Mesenchymal stem cell (in vitro differentiated cells and primary cell): ENCODE results near the gene MST1.

Experiments used
- DNase-seq: peaks from one replicate; pipeline ENCODE4 v3.0.0-alpha.2; 2013
- H2AFZ ChIP-seq: one replicate; pipeline ENCODE4 v1.6.1; 2013; ENCODE audit warnings: low read depth, mild to moderate bottlenecking, control low read depth, inconsistent platforms, low read length, moderate library complexity
- H2AK5ac ChIP-seq: 2 replicates; pipeline ENCODE4 v1.6.1; 2013; ENCODE audit warnings: low read length, moderate library complexity, mild to moderate bottlenecking, inconsistent platforms; ENCODE audit not compliant: severe bottlenecking
- H2BK120ac ChIP-seq: one replicate; pipeline ENCODE4 v1.6.1; 2013; ENCODE audit warnings: low read depth, mild to moderate bottlenecking, inconsistent platforms, low read length, moderate library complexity
- H2BK12ac ChIP-seq, 2 experiments: one replicate each; pipeline ENCODE4 v1.6.1; 2013; ENCODE audit warnings: inconsistent platforms in 2 of 2, low read length in 2 of 2, mild to moderate bottlenecking in 2 of 2, moderate library complexity in 2 of 2, control low read depth in 1 of 2
- H2BK15ac ChIP-seq: one replicate; pipeline ENCODE4 v1.6.1; 2013; ENCODE audit warnings: mild to moderate bottlenecking, low read depth, inconsistent platforms; ENCODE audit not compliant: poor library complexity, severe bottlenecking
- H2BK5ac ChIP-seq: 2 replicates; pipeline ENCODE4 v1.6.1; 2013; ENCODE audit warnings: low read depth, mild to moderate bottlenecking, low read length, control low read depth, inconsistent platforms; ENCODE audit not compliant: poor library complexity, severe bottlenecking
- H3K14ac ChIP-seq, 2 experiments: one replicate each; pipeline ENCODE4 v1.6.1; 2013; ENCODE audit warnings: inconsistent platforms in 2 of 2, low read length in 2 of 2, control low read depth in 1 of 2, mild to moderate bottlenecking in 1 of 2, moderate library complexity in 1 of 2
- H3K18ac ChIP-seq, 2 experiments: one replicate each; pipeline ENCODE4 v1.6.1; 2013; ENCODE audit warnings: inconsistent platforms in 2 of 2, low read length in 2 of 2, control low read depth in 1 of 2, low read depth in 1 of 2, mild to moderate bottlenecking in 1 of 2
- H3K23ac ChIP-seq, 2 experiments: one replicate each; pipeline ENCODE4 v1.6.1; 2013; ENCODE audit warnings: inconsistent platforms in 2 of 2, low read length in 2 of 2, mild to moderate bottlenecking in 2 of 2, moderate library complexity in 2 of 2, control low read depth in 1 of 2
- H3K27ac ChIP-seq: 2 replicates; pipeline ENCODE4 v1.5.1; 2013; ENCODE audit warnings: mild to moderate bottlenecking, moderate library complexity, low read length, control low read depth, inconsistent platforms; ENCODE audit not compliant: poor library complexity, severe bottlenecking
- H3K27me3 ChIP-seq, 2 experiments: 2 replicates each; pipeline versions ENCODE4 v1.6.1 to v1.7.0; 2013; ENCODE audit warnings: low read length in 2 of 2, mild to moderate bottlenecking in 2 of 2, moderate library complexity in 2 of 2, control low read depth in 1 of 2, inconsistent platforms in 1 of 2; ENCODE audit not compliant: control insufficient read depth in 1 of 2, insufficient read depth in 1 of 2
- H3K36me3 ChIP-seq, 2 experiments: 2 replicates each; pipeline versions ENCODE4 v1.6.1 to v1.7.0; 2013; ENCODE audit warnings: low read length in 2 of 2, control low read depth in 1 of 2, inconsistent platforms in 1 of 2, low read depth in 1 of 2, mild to moderate bottlenecking in 1 of 2; ENCODE audit not compliant: insufficient read depth in 2 of 2, control insufficient read depth in 1 of 2
- H3K4ac ChIP-seq, 2 experiments: one replicate each; pipeline ENCODE4 v1.6.1; 2013; ENCODE audit warnings: inconsistent platforms in 2 of 2, low read length in 2 of 2, mild to moderate bottlenecking in 2 of 2, moderate library complexity in 2 of 2, control low read depth in 1 of 2, low read depth in 1 of 2
- H3K4me1 ChIP-seq: 2 replicates; pipeline ENCODE4 v1.6.1; 2013; ENCODE audit warnings: low read depth, low read length, control low read depth; ENCODE audit not compliant: control insufficient read depth, insufficient read depth
- H3K4me2 ChIP-seq: 2 replicates; pipeline ENCODE4 v1.6.1; 2013; ENCODE audit warnings: low read length, mild to moderate bottlenecking, inconsistent platforms; ENCODE audit not compliant: poor library complexity, severe bottlenecking
- H3K4me3 ChIP-seq, 2 experiments: 2 replicates each; pipeline versions ENCODE4 v1.5.1 to v1.7.0; 2013; ENCODE audit warnings: low read length in 2 of 2, mild to moderate bottlenecking in 2 of 2, control low read depth in 1 of 2, low read depth in 1 of 2; ENCODE audit not compliant: insufficient read depth in 1 of 2
- H3K79me1 ChIP-seq: replicated peaks from 2 replicates; pipeline ENCODE4 v1.6.1; 2013; ENCODE audit warnings: mild to moderate bottlenecking, control low read depth, low read length, inconsistent platforms; ENCODE audit not compliant: poor library complexity, severe bottlenecking
- H3K9ac ChIP-seq: 2 replicates; pipeline ENCODE4 v1.7.0; 2013; ENCODE audit warnings: mild to moderate bottlenecking, low read length, moderate library complexity
- H3K9me3 ChIP-seq: 2 replicates; pipeline ENCODE4 v1.7.0; 2013; ENCODE audit warnings: mild to moderate bottlenecking, low read length; ENCODE audit not compliant: control insufficient read depth
- H4K8ac ChIP-seq: one replicate; pipeline ENCODE4 v1.6.1; 2013; ENCODE audit warnings: inconsistent platforms, mild to moderate bottlenecking, low read length, moderate library complexity
- H4K91ac ChIP-seq: one replicate; pipeline ENCODE4 v1.6.1; 2013; ENCODE audit warnings: mild to moderate bottlenecking, low read length, inconsistent platforms
- WGBS: methylation state at CpG from one replicate; pipeline ENCODE4 v1.1.7; 2013; ENCODE audit warnings: mixed read lengths; 5-methylcytosine and 5-hydroxymethylcytosine counted together

Gene MST1

GRCh38 chr3:49707113-49707480 is 17.8 kb upstream of the MST1 start:
- Histone ChIP-seq H3K4me1 (peaks cover 22% of the 10 kb centered on the region), H2BK5ac (no peak overlapping the region), H2BK15ac (no peak overlapping the region), H4K91ac (no peak overlapping the region), H3K4me2 (no peak overlapping the region), H3K27me3 (no peaks in the 10 kb centered on the region), H4K8ac (no peak overlapping the region), H2AK5ac (no peak overlapping the region), H3K9ac (peak overlapping the region; percentile 28), H3K23ac (no peak overlapping the region), H3K14ac (no peak overlapping the region), H3K4ac (no peak overlapping the region), H3K79me1 (no peaks in the 10 kb centered on the region), H2BK12ac (no peak overlapping the region), H2AFZ (no peak overlapping the region), H3K9me3 (no peaks in the 10 kb centered on the region), H3K4me3 (no peak overlapping the region), H3K18ac (no peak overlapping the region), H2BK120ac (no peak overlapping the region), H3K27ac (no peak overlapping the region), H3K36me3 (peaks cover 41 to 55% of the 10 kb centered on the region in 2 experiments)
- DNase-seq = no peak
- WGBS = 85% methylated on average over 4 of the region's 4 CpGs

DNA sequence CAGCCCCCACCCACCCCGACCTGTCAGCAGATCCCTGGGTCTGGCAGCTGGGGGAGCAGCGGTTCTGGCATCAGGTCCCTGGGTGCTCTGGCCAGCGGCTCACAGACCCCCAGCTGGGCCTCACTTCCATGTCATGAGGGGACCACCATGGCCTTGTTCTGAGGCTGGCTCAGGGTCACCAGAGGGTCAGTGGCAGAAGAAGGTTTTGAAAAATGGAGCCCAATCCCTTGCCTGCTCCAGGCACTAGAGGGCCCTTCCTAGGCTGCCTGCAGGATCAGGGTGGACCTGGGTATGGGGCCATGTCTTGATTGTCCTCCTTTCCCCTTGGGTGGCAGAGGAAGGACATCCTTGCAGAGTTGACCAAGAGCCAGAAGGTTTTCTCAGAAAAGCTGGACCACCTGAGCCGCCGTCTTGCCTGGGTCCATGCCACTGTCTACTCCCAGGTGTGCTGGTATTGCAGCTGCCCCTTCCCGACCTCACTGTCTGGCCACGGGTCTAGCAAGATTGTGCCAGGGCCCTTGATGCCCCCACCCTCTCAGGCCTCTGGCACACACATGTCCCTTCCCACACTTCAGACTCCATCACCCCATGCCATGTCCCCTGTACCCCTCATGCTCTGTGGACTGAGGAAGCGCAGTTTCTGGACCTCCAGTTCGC is 17.3 kb upstream of the MST1 start:
- no peak overlapping the region for H3K27ac ChIP-seq
- WGBS = 94% methylated on average over 9 of the region's 9 CpGs
- H3K27me3 ChIP-seq = no peaks in the 10 kb centered on the region
- H2AK5ac ChIP-seq = no peak overlapping the region
- no peak overlapping the region for H4K91ac ChIP-seq
- H3K23ac ChIP-seq = no peak overlapping the region
- H3K4me1 ChIP-seq = peaks cover 22% of the 10 kb centered on the region
- H2BK15ac ChIP-seq = no peak overlapping the region
- H3K14ac ChIP-seq = no peak overlapping the region
- no peak overlapping the region for H2AFZ ChIP-seq
- H3K4me3 ChIP-seq = no peak overlapping the region
- H3K36me3 ChIP-seq = peaks cover 45 to 60% of the 10 kb centered on the region in 2 experiments
- DNase-seq = no peak
- H3K4me2 ChIP-seq = no peak overlapping the region
- H3K9me3 ChIP-seq = no peaks in the 10 kb centered on the region
- no peak overlapping the region for H2BK12ac ChIP-seq
- H3K4ac ChIP-seq = no peak overlapping the region
- H3K9ac ChIP-seq = no peak overlapping the region
- H2BK5ac ChIP-seq = no peak overlapping the region
- H4K8ac ChIP-seq = no peak overlapping the region
- peaks cover 1% of the 10 kb centered on the region for H3K79me1 ChIP-seq
- no peak overlapping the region for H3K18ac ChIP-seq
- H2BK120ac ChIP-seq = no peak overlapping the region

- H2BK120ac ChIP-seq = no peak overlapping the region
- H3K79me1 ChIP-seq = peaks cover 2% of the 10 kb centered on the region
- H3K14ac ChIP-seq = no peak overlapping the region
- H3K9ac ChIP-seq = no peak overlapping the region
- H3K4me1 ChIP-seq = peaks cover 22% of the 10 kb centered on the region
- no peak overlapping the region for H2AFZ ChIP-seq
- no peaks in the 10 kb centered on the region for H3K27me3 ChIP-seq
- no peaks in the 10 kb centered on the region for H3K9me3 ChIP-seq
- H3K36me3 ChIP-seq = peaks cover 46 to 65% of the 10 kb centered on the region in 2 experiments
- peak overlapping the region; percentile 43 for H4K91ac ChIP-seq
- WGBS = 96% methylated on average over 15 of the region's 17 CpGs
- H3K4me2 ChIP-seq = no peak overlapping the region
- H4K8ac ChIP-seq = no peak overlapping the region
- no peak overlapping the region for H3K4ac ChIP-seq
- no peak overlapping the region for H3K23ac ChIP-seq
- H3K4me3 ChIP-seq = no peak overlapping the region
- no peak overlapping the region for H2BK15ac ChIP-seq
- no peak overlapping the region for H2BK5ac ChIP-seq
- DNase-seq = no peak
- no peak overlapping the region for H3K18ac ChIP-seq
- no peak overlapping the region for H2AK5ac ChIP-seq
- H2BK12ac ChIP-seq = no peak overlapping the region
- no peak overlapping the region for H3K27ac ChIP-seq
These were observed 16.2 kb upstream of the MST1 start for GRCh38 chr3:49705390-49705960.

GRCh38 chr3:49704629-49705028 is 15.4 kb upstream of the MST1 start:
- Histone ChIP-seq H2AK5ac (no peak overlapping the region), H3K9ac (no peak overlapping the region), H3K27ac (no peak overlapping the region), H3K4me3 (no peak overlapping the region), H3K4me1 (peaks cover 22% of the 10 kb centered on the region), H4K8ac (no peak overlapping the region), H3K79me1 (peaks cover 2% of the 10 kb centered on the region), H3K18ac (no peak overlapping the region), H3K23ac (no peak overlapping the region), H2BK12ac (no peak overlapping the region), H3K9me3 (no peaks in the 10 kb centered on the region), H2BK15ac (no peak overlapping the region), H3K27me3 (no peaks in the 10 kb centered on the region), H3K4me2 (no peak overlapping the region), H3K4ac (no peak overlapping the region), H3K14ac (no peak overlapping the region), H2BK5ac (no peak overlapping the region), H2AFZ (no peak overlapping the region), H2BK120ac (no peak overlapping the region), H4K91ac (no peak overlapping the region), H3K36me3 (peaks cover 54 to 73% of the 10 kb centered on the region in 2 experiments)
- DNase-seq = no peak
- WGBS = 95% methylated on average over 8 of the region's 8 CpGs
